NOMO-1 (cell line): ENCODE results near the gene DTX2.
"Not testable (repeated sequence)": the region's sequence is repeated elsewhere in the genome, so short reads cannot be mapped to it uniquely, and the experiment has no call there.

Experiments used
- DNase-seq, 2 experiments: peaks; one replicate each; lab custom pipeline; 2025; ENCODE audit not compliant: unreplicated experiment in 2 of 2; lab: John Stamatoyannopoulos, UW

Gene DTX2

GRCh38 chr7:76511200-76511910 lies 49.8 kb downstream of the DTX2 start:
- not testable (repeated sequence) for DNase-seq

GRCh38 chr7:76511911-76512885 lies 50.7 kb downstream of the DTX2 start:
- DNase-seq: not testable (repeated sequence)

- DNase-seq: no peak
Measured at GRCh38 chr7:76512941-76513816, 51.7 kb downstream of the DTX2 start.

GRCh38 chr7:76513817-76514799 lies 52.6 kb downstream of the DTX2 start:
- DNase-seq: no peak

GRCh38 chr7:76514926-76515771 lies 53.6 kb downstream of the DTX2 start:
- DNase-seq: no peak

GRCh38 chr7:76515999-76516443 lies 54.5 kb downstream of the DTX2 start:
- DNase-seq: peak; percentile 20 to 26

- DNase-seq: not testable (repeated sequence)
Measured at GRCh38 chr7:76516932-76517331, 55.4 kb downstream of the DTX2 start.

- not testable (repeated sequence) for DNase-seq
Measured at GRCh38 chr7:76526183-76526582, 64.7 kb downstream of the DTX2 start.

- DNase-seq: not testable (repeated sequence)
Measured at GRCh38 chr7:76531643-76532042, 70.1 kb downstream of the DTX2 start.

- DNase-seq: not testable (repeated sequence)
Measured at GRCh38 chr7:76543197-76543596, 81.7 kb downstream of the DTX2 start, which contains the start of gene SPDYE16. Gene SPDYE16 (minus strand): TSS chr7:76543297. CDS start chr7:76541459, 1,838 bp downstream.

- DNase-seq: peak; percentile 99
Measured at GRCh38 chr7:76549025-76549854, 87.7 kb downstream of the DTX2 start.

GRCh38 chr7:76549855-76550248 lies 88.3 kb downstream of the DTX2 start:
- not testable (repeated sequence) for DNase-seq

- DNase-seq: not testable (repeated sequence)
Measured at GRCh38 chr7:76551992-76552391, 90.5 kb downstream of the DTX2 start.
